ENCODE measurements around the gene ZNF638.
A peak's percentile ranks its signal among the peaks of the same experiment; 100 is the strongest.
"Not testable (repeated sequence)": the region's sequence is repeated elsewhere in the genome, so short reads cannot be mapped to it uniquely, and the experiment has no call there.

The ZNF638 gene

GRCh38 chr2:71395471-71395870, 63.9 kb downstream of the ZNF638 start:
- no peak for DNase-seq (ENCODE audit: low spot score)

- DNase-seq (ENCODE audit: low spot score): no peak
These were observed 70.8 kb downstream of the ZNF638 start for GRCh38 chr2:71402427-71402826.

DNA sequence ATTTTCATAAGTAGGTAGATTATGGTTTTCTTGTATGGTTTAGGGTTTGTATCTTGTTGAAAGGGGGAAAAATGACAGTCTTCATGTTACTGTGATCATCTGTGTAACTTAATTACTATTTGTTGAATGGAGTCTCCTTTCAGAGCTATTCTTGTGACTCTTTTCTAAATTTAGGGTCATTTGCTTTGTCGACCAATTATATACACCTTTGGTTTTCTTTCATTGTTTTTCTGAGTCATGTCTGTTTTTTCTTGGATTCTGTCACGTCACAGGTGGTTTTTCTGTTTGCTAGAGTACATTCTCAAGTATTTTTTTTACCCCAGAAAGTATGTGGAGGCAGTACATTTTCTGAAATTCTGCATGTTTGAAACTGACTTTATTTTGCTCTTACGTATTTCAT, 78.0 kb downstream of the ZNF638 start:
- DNase-seq (ENCODE audit: low spot score): no peak

DNA sequence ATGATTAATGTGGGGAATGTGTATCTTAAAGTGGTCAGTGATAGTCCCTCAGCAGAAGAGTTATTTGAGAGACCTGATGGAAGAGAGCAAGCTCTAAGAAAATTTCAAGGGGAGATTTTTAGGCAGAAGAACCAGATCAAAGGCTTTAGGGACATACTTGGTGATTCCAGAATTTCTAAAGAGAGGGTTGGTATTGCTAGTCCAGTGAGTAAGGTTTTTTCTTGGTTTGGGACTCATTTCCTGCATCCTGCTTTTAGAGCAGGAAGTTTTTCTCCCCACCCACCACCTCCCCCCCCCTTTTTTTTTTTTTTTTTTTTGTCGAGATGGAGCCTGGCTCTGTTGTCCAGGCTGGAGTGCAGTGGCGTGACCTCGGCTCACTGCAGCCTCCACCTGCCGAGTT, 79.1 kb downstream of the ZNF638 start:
- no peak for DNase-seq (ENCODE audit: low spot score)

GRCh38 chr2:71416866-71417265, 85.3 kb downstream of the ZNF638 start:
- DNase-seq (ENCODE audit: low spot score): peak; percentile 41

DNA sequence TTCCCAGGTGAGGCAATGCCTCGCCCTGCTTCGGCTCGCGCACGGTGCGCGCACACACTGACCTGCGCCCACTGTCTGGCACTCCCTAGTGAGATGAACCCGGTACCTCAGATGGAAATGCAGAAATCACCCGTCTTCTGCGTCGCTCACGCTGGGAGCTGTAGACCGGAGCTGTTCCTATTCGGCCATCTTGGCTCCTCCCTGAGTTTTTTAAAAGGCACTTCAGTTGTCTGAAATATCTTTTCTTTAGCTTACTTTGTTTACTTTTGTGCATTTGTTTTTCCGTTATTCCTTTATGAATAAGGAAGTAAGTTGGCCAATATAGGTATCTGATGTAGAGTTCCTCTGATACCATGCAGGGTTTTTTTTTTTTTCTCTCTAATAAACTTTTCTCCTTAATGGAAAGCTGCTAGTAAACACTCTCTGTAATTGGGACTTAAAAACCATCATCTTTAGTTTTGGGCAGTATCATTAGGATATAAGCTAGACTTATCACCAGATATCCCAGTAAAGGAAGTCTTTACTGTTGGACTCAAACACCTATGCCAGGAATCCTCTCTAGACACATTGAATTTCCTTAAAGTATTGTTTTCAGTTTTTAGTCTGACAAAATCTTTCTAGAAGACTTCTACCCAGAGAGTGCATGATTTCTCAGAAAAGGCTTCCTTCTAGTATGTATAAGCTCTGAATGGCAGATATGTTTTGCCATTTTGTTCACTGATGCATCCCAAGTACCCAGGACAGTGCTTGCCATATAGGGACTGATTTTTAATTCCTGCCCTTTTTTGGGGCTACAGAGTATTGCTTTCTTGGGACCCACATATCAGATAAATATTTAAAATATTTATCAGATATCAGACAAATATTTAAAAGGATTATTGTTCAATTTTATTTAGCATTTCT, 86.0 kb downstream of the ZNF638 start:
- DNase-seq (ENCODE audit: low spot score): peak; percentile 2

DNA sequence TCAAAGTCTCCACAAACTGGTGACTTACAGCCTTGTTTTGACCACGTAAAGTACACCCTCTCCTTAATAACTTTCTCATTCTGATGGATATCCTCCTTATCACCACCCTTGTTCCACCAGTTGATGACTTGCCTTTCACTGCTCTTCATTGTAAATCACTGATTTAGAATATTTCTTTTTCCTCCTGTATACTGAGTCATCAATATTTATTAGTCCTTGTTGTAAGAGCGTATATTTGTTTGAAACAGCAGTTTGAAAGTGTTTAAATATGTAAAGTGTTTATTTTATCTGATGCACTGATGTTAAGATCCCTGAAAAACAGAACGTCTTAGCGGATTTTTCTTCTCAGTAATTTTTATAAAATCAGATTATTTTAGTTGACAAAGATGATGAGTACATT, 87.6 kb downstream of the ZNF638 start:
- DNase-seq (ENCODE audit: low spot score): no peak

- DNase-seq (ENCODE audit: low spot score): no peak
These were observed 88.4 kb downstream of the ZNF638 start for GRCh38 chr2:71419976-71420375.

DNA sequence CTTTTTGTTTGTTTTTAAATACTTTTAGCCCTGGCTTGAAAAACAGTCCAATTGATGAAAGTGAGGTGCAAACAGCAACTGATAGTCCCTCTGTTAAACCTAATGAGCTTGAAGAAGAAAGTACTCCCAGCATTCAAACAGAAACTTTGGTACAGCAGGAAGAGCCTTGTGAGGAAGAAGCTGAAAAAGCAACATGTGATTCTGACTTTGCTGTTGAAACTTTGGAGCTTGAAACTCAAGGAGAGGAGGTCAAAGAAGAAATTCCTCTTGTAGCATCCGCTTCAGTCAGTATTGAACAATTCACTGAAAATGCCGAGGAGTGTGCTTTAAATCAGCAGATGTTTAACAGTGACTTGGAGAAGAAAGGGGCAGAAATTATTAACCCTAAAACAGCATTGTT, 91.2 kb downstream of the ZNF638 start:
- DNase-seq (ENCODE audit: low spot score): no peak

DNA sequence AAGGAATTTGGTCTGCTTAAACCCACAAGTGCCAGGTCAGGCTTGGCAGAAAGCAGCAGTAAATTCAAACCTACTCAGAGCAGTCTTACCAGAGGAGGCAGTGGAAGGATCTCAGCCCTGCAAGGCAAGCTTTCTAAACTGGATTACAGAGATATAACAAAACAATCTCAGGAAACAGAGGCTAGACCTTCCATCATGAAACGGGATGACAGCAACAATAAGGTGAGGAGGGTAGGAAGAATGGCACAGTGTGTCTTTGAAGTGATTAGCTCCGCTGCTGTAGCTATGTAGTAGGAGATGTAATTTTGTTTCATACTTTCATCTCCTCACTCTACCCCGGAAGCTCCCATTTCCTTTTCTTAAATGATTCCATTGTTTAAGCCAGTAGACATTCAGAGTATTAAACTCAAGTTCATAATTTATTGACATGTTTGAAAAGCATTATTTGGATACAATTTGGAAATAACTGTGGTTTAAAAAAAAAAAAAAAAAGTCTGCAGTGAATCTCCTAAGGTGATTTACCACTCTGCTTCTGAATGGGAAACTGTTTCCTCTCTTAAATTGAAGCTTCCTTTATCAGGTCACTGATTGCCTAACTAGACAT, 92.3 kb downstream of the ZNF638 start:
- DNase-seq (ENCODE audit: low spot score): no peak

DNA sequence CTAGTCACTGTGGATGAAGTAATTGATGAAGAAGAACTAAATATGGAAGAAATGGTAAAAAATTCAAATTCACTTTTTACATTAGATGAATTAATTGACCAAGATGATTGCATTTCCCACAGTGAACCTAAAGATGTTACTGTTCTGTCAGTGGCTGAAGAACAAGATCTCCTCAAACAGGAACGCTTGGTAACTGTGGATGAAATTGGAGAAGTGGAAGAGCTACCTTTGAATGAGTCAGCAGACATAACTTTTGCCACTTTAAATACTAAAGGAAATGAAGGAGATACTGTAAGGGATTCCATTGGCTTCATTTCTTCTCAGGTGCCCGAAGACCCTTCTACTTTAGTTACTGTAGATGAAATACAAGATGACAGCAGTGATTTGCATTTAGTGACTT, 95.1 kb downstream of the ZNF638 start:
- no peak for DNase-seq (ENCODE audit: low spot score)

DNA sequence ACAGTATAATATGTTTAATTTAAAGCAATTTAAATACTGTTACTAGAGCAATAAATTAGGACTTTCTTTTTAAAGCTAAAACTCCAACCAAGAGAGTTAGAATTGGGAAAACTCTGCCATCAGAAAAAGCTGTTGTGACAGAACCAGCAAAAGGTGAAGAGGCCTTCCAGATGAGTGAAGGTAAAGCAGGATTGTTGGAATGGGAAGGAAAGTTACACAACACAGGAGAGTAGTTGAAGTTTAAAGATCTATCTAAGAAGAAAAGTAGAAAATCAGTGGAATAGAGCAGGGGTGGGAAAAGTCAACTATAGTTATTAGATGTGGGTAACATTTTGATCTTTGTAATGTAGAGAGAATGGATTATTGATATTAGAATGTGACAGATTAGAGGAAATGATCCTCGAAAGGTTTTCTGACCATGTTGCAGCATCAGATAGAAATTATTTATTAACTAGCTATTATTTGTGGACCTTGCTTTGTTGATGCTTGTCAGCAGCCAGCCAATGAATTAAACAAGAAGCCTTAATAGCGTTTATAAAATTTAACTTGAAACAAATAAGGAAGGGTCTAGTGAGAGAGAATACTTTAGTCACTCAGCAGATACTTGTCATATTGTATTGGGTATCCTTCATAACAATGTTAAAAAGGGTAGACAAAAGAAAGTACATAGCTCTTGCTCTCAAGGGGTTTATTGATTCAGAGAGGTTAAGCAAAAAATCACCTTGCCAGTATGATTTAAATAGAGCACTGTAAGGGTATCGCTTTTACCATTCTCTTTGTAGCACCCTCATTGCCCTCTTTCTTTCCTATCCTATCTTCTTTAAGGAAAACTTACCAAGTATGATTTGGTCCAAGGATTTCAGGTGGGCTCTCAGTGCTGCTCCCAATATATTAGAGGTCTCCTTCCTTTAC, 97.1 kb downstream of the ZNF638 start:
- no peak for DNase-seq (ENCODE audit: low spot score)

GRCh38 chr2:71445142-71445541, 113.6 kb downstream of the ZNF638 start:
- DNase-seq (ENCODE audit: low spot score): not testable (repeated sequence)

GRCh38 chr2:71446505-71446904, 114.9 kb downstream of the ZNF638 start:
- DNase-seq (ENCODE audit: low spot score): no peak

- DNase-seq (ENCODE audit: low spot score): no peak
These were observed 117.8 kb downstream of the ZNF638 start for GRCh38 chr2:71449343-71449742.

DNA sequence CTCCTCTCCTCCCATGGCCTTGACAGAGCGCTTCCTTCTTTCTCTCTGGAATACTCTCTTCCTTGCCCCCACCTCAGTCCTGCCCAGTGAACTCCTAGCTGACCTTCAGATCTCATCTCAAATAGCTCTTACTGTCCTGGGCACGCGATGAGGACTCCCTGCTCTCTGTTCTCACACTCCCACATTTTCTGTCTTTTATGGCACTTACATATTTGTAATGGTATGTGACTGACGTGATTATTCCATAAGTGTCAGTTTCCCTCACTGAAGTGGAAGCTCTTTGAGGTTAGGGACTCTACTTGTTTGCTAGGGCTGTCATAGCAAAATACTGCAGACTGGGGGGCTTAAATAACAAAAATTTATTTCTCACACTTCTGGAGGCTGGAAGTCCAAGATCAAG, 120.1 kb downstream of the ZNF638 start:
- DNase-seq (ENCODE audit: low spot score): no peak

DNA sequence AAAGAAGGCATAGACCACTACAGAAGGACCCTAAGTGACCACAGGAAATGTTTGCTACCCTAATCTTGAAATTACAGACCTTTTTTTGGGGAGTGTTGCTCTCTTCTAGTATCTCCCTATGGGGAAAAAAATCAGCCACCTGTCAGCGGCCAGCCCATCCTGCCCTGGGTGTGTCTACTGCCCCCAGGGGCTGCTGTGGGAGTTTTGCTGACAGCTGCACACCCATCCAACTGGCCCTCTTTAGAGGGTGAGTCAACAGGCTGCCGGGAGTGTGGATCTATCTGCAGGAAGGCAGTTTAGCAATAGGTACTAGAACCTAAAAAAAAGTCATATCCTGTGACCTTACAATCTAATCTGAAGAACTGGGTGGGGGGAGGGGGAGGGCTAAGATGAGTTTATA, 121.0 kb downstream of the ZNF638 start:
- DNase-seq (ENCODE audit: low spot score): no peak

DNA sequence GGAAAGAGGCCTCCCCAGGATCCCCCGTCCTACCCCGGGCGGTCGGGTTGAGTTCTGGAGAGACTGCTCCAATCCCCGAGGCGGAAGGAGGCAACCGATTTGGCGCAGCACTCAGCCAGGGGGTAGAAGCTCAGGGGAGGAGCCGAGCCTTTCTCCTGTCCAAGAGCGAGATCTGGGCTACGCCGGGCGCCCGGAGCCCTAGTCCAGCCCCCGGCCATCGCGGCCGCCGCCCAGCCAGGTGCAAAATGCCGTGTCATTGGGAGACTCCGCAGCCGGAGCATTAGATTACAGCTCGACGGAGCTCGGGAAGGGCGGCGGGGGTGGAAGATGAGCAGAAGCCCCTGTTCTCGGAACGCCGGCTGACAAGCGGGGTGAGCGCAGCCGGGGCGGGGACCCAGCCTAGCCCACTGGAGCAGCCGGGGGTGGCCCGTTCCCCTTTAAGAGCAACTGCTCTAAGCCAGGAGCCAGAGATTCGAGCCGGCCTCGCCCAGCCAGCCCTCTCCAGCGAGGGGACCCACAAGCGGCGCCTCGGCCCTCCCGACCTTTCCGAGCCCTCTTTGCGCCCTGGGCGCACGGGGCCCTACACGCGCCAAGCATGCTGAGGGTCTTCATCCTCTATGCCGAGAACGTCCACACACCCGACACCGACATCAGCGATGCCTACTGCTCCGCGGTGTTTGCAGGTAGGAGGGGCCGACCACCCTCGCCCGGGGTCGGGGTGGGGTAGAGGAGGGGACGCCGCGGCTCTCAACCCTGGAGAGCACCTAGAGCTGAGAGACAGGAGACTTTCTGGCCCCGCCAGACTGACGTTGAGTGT, 122.0 kb downstream of the ZNF638 start, which contains the start of gene DYSF:
Gene DYSF (plus strand): TSS at position 158 of the 817 bp plus-strand sequence.
- no peak for DNase-seq (ENCODE audit: low spot score)

- no peak for DNase-seq (ENCODE audit: low spot score)
These were observed 122.8 kb downstream of the ZNF638 start for GRCh38 chr2:71454221-71455010.

DNA sequence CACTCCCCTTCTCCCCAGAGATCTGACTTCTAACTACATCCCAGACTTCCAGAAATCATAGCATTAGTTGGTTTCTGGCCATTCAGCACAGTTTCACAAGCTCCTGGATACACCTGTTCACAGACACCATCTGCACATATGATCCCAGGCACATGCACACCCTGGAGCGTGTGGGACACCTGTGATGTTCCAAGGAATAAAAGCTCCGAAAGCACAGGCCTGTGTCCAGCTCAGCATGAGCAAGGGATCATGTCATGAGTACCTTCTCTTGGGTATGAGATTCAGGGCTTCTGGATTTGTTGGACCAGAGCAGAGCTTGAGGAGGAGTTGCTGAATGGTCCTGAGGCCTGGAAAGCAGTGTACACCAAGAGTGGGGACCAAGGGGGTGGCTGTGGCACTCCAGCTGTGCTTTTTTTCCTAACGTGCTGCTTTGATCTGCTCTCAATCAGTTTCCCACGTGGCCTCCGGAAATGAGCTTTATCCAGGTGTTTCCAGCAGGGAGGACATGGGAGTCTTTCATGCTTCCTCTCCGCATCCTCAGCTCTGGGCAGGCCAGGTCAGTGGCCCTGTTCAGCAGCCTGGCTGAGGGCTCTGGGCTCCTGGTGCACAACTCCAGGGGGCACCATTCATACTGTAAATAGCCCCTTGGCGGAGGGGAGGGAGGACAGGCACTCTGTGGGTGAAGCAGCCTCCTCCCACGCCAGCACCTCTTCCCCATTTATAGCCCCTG, 123.6 kb downstream of the ZNF638 start:
- no peak for DNase-seq (ENCODE audit: low spot score)
